Measurements from ENCODE around the gene TCF12.

TCF12 gene

DNA sequence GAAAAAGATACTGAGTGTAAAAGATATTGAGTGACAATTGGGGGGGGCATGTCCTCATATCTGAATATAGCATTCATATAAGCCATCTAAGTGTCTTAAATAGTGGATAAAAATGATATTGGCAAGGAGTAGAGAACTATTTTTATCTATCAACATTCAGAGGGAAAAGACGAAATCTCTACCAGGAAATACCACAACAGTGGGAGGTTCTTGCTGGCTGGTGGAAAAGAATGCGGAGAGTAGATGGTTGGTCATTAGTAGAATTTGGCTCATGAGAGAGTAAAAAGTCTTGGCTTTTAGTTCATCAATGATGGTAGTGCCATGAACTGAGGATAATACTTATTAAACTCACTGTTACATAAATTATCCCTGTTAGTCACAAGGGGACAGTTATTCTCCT, 4.8 kb upstream of the TCF12 start:
- no peak for TF ChIP-seq CTCF (IDR thresholded peaks at IDR 0.05; ENCODE audit: insufficient read depth, missing control alignments)
- FAIRE-seq, result no peak
- no peak for DNase-seq (ENCODE audit: insufficient read length, low spot score)

GRCh38 chr15:56915888-56916287, 2.6 kb upstream of the TCF12 start:
- TF ChIP-seq CTCF (IDR thresholded peaks at IDR 0.05; ENCODE audit: insufficient read depth, missing control alignments), result no peak
- DNase-seq (ENCODE audit: insufficient read length, low spot score), result no peak
- FAIRE-seq, result no peak

DNA sequence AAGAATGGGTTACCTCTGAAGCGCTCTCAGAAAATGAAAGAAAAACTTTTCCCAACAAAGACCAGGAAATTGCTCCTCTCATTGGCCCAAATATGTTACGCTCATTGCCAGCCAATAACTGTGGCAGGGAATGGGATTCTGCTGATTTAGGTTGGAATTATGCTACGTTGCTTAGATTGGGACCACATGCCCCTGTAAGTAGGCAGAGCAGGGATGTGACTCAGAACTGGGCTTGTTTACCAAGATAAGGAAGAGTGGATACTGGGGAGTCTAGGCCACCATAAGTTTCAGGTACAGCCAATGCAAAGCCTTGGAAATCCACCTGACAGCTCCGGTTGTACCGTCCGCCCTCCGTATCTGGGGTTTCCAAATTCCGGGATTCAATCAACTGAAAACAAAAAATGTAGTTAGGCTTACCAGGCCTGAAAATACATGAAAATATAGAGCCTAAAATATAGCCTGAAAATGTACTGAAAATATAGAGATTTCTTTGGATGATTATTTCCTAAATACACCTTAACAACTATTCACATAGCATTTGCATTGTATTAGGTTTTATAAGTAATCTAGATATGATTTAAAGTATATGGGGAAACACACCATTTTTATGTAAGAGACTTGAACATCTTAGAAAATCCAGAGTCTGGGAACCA, 1.5 kb upstream of the TCF12 start:
- no peak for TF ChIP-seq CTCF (IDR thresholded peaks at IDR 0.05; ENCODE audit: insufficient read depth, missing control alignments)
- no peak for DNase-seq (ENCODE audit: insufficient read length, low spot score)
- FAIRE-seq, result no peak

DNA sequence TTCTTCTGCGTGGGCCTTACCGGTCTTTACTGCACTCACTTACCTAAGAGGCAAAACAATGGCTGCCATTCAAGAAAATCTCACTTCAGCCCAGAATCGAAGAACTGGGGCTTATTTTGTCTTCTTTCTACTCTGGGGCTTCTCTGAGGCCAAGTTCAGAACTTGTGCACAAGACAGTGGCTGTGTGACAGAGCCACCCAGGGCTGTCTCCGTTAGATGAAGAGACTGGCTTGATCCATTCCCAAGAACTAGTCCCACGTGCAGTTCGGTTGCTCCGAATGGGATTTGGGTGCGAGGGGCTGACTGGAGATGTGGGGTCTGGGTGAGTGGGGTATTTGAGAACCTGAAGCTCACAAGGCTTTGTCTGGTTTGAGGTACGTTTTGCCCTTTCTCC, 795 bp upstream of the TCF12 start:
- no peak for TF ChIP-seq CTCF (IDR thresholded peaks at IDR 0.05; ENCODE audit: insufficient read depth, missing control alignments)
- FAIRE-seq (no peak), DNase-seq (ENCODE audit: insufficient read length, low spot score) (no peak)

DNA sequence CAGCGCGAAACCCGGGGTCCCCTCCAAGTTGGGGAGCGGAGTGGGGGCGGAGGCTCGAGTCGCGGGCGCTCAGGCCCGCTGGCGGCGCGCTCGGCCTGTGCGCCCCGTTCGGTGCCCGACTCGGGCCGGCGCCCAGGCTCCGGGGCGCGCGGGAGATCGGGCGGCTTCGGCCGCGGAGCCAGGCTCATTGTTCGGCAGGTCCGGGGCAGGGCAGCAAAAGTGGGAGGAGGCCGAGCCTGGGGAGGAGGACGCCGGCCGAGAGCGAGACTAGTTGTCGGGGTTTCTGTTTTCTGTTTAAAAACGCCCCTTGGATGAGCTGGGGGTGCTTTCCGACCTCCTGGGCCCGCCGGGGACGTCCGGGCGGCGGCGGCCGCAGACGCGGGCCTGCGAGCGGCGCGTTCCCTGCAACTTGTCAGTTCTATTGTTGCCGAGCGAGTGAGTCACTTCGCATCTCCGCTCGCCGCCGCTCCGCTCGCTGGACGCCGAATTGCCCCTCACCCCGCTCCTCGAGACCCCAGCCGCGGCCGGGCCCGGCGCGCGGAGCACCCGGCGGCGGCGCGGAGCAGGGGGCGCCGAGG, 676 bp downstream of the TCF12 start:
- TF ChIP-seq CTCF (IDR thresholded peaks at IDR 0.05; ENCODE audit: insufficient read depth, missing control alignments), result no peak
- DNase-seq (ENCODE audit: insufficient read length, low spot score) (no peak), FAIRE-seq (no peak)

GRCh38 chr15:56919609-56920366, 1.3 kb downstream of the TCF12 start:
- TF ChIP-seq CTCF (IDR thresholded peaks at IDR 0.05; ENCODE audit: insufficient read depth, missing control alignments), result no peak
- no peak for FAIRE-seq
- DNase-seq (ENCODE audit: insufficient read length, low spot score), result no peak

- no peak for FAIRE-seq
- no peak for TF ChIP-seq CTCF (IDR thresholded peaks at IDR 0.05; ENCODE audit: insufficient read depth, missing control alignments)
- DNase-seq (ENCODE audit: insufficient read length, low spot score), result no peak
Measured at GRCh38 chr15:56920367-56920627, 1.9 kb downstream of the TCF12 start.
